NCI-H146 (cell line): ENCODE data around the gene PIGU.

Experiments used
- DNase-seq: peaks from one replicate; lab custom pipeline; 2025; lab: John Stamatoyannopoulos, UW

The PIGU gene

GRCh38 chr20:34512266-34512954, 164.5 kb downstream of the PIGU start:
- no peak for DNase-seq

GRCh38 chr20:34511891-34512265, 165.0 kb downstream of the PIGU start:
- no peak for DNase-seq

GRCh38 chr20:34510575-34510974, 166.3 kb downstream of the PIGU start:
- DNase-seq = no peak
